A673 (cell line): Measurements from ENCODE around the gene PIGQ.

Source experiments
- CTCF ChIP-seq: fragments of 300-800, 200-600 bp; sonication (generic); conservative IDR thresholded peaks from 2 replicates; pipeline ENCODE4 v1.5.1; 2017; ENCODE audit warnings: low read depth, mild to moderate bottlenecking, antibody characterized with exemption, low read length, moderate library complexity, mixed read lengths
- EZH2 ChIP-seq: fragments of 200-600 bp; sonication (generic); IDR thresholded peaks from 2 replicates; pipeline ENCODE4 v1.6.1; 2017; ENCODE audit warnings: borderline replicate concordance, low read depth, mild to moderate bottlenecking, mixed read lengths, antibody characterized with exemption, low read length; ENCODE audit not compliant: poor library complexity, severe bottlenecking

- no peak for TF ChIP-seq CTCF
- no peak for TF ChIP-seq EZH2
These were observed 25.3 kb upstream of the PIGQ start for GRCh38 chr16:544517-544916.
